K562 (cell line): ENCODE data around the gene EVPL. TPM values are rescaled to one million over a fixed set of nuclear protein-coding genes. Genes with fewer than 3 reads are reported as not detected.
A peak's percentile ranks its signal among the peaks of the same experiment; 100 is the strongest.

ENCODE experiments used
- ELF2 ChIP-seq: fragments of 250-450 bp; sonication (Bioruptor Pico); IDR thresholded peaks from 2 replicates; pipeline ENCODE4 v1.5.0; 2021; ENCODE audit warnings: mild to moderate bottlenecking
- JUNB ChIP-seq: fragments of 450-650 bp; formaldehyde crosslinking; conservative IDR thresholded peaks from 2 replicates; pipeline ENCODE4 v1.4.0; 2020; ENCODE audit warnings: mild to moderate bottlenecking
- PHTF2 ChIP-seq: fragments of 250-450 bp; sonication (Bioruptor Pico); IDR thresholded peaks from 2 replicates; pipeline ENCODE4 v1.5.0; 2021; ENCODE audit warnings: mild to moderate bottlenecking
- PRDM10 ChIP-seq: fragments of 450-650 bp; IDR thresholded peaks from 2 replicates; pipeline ENCODE4 v1.6.1; 2018; ENCODE audit not compliant: partially characterized antibody
- TOE1 ChIP-seq, 2 experiments: fragments of 450-650 bp in 1 of 2; sonication (generic) in 1 of 2; formaldehyde crosslinking in 1 of 2; IDR thresholded peaks; 2 replicates each; pipeline versions ENCODE4 v1.7.1 to v1.8.0; 2016 to 2022; ENCODE audit warnings: borderline replicate concordance in 2 of 2, mild to moderate bottlenecking in 2 of 2, antibody characterized with exemption in 1 of 2, inconsistent platforms in 1 of 2, low read depth in 1 of 2, missing genetic modification reagents in 1 of 2, moderate library complexity in 1 of 2
- XRCC4 ChIP-seq: IDR thresholded peaks from one replicate; pipeline ENCODE4 v1.6.1; 2011; ENCODE audit not compliant: insufficient read depth, insufficient read length; ENCODE audit errors: extremely low read depth
- ZNF253 ChIP-seq: fragments of 250-450 bp; sonication (Bioruptor Pico); conservative IDR thresholded peaks from 2 replicates; pipeline ENCODE4 v1.6.1; 2021; ENCODE audit warnings: mild to moderate bottlenecking
- ZNF347 ChIP-seq: fragments of 450-650 bp; formaldehyde crosslinking; IDR thresholded peaks from 2 replicates; pipeline ENCODE4 v1.4.0; 2020; ENCODE audit warnings: low read depth, mild to moderate bottlenecking, moderate library complexity
- polyA plus RNA-seq, 8 experiments: library from polyadenylated mRNA; depleted of rRNA in 4 of 8; stranded (reverse) in 5 of 8; unstranded in 3 of 8; fragments of >200 nt; fragmentation: Nextera tagmentation in 2 of 8; fragmentation: Illumina TruSeq in 1 of 8; extraction: Ambion mirVana in 2 of 8; extraction: Trizol in 1 of 8; gene quantifications; 2 replicates each; pipeline versions ENCODE4 v1.2.1 to v1.2.3, GENCODE V29; 2011 to 2014; ENCODE audit warnings: inconsistent platforms in 1 of 8, missing spikeins in 1 of 8
- total RNA-seq, 7 experiments: library from RNA; depleted of rRNA in 6 of 7; stranded (reverse); fragments of >200 nt in 6 of 7; fragmentation: Illumina TruSeq in 2 of 7; extraction: Trizol in 2 of 7; gene quantifications; 2 replicates each; pipeline versions ENCODE4 v1.2.1 to v1.2.3, GENCODE V29; 2011 to 2021; ENCODE audit warnings: low replicate concordance in 1 of 7
- TF ChIP-seq, protein P1 (sequence below): fragments of 450-650 bp; IDR thresholded peaks from 2 replicates; pipeline ENCODE4 v1.6.1; 2016; ENCODE audit warnings: low read depth
- TF ChIP-seq, protein P2 (sequence below): fragments of 450-650 bp; IDR thresholded peaks from 2 replicates; pipeline ENCODE4 v1.7.1; 2018; ENCODE audit warnings: mild to moderate bottlenecking, low read depth; ENCODE audit not compliant: partially characterized antibody
- TF ChIP-seq, protein P3 (sequence below): sonication (generic); formaldehyde crosslinking; IDR thresholded peaks from 2 replicates; pipeline ENCODE4 v1.8.1; 2023; ENCODE audit warnings: mild to moderate bottlenecking, missing genetic modification reagents, moderate library complexity

EVPL gene
- total and polyA plus RNA-seq, 9 of the 15 experiments (the other 6 are each of a cell fraction or from before 2014, with no cell fraction given): 0.08 to 0.18 (median 0.16) TPM; not detected in 5

GRCh38 chr17:75979705-75980187 lies 47.4 kb downstream of the EVPL start (continued):
- TF ChIP-seq XRCC4 (no peak), TOE1 (IDR thresholded peaks at IDR 0.05; ENCODE audit: borderline replicate concordance) (no peak), TOE1 (CRISPR knock-in tag; IDR thresholded peaks at IDR 0.05; ENCODE audit: borderline replicate concordance, low read depth) (0 out of 2 replicates have a peak, but pooled peaks have one; percentile 11), PRDM10 (peak; percentile 46), ZNF347 (no peak), PHTF2 (CRISPR knock-in tag) (no peak), ELF2 (CRISPR knock-in tag) (no peak), JUNB (CRISPR knock-in tag) (no peak), ZNF253 (CRISPR knock-in tag) (no peak)
- TF ChIP-seq, protein P1, sequence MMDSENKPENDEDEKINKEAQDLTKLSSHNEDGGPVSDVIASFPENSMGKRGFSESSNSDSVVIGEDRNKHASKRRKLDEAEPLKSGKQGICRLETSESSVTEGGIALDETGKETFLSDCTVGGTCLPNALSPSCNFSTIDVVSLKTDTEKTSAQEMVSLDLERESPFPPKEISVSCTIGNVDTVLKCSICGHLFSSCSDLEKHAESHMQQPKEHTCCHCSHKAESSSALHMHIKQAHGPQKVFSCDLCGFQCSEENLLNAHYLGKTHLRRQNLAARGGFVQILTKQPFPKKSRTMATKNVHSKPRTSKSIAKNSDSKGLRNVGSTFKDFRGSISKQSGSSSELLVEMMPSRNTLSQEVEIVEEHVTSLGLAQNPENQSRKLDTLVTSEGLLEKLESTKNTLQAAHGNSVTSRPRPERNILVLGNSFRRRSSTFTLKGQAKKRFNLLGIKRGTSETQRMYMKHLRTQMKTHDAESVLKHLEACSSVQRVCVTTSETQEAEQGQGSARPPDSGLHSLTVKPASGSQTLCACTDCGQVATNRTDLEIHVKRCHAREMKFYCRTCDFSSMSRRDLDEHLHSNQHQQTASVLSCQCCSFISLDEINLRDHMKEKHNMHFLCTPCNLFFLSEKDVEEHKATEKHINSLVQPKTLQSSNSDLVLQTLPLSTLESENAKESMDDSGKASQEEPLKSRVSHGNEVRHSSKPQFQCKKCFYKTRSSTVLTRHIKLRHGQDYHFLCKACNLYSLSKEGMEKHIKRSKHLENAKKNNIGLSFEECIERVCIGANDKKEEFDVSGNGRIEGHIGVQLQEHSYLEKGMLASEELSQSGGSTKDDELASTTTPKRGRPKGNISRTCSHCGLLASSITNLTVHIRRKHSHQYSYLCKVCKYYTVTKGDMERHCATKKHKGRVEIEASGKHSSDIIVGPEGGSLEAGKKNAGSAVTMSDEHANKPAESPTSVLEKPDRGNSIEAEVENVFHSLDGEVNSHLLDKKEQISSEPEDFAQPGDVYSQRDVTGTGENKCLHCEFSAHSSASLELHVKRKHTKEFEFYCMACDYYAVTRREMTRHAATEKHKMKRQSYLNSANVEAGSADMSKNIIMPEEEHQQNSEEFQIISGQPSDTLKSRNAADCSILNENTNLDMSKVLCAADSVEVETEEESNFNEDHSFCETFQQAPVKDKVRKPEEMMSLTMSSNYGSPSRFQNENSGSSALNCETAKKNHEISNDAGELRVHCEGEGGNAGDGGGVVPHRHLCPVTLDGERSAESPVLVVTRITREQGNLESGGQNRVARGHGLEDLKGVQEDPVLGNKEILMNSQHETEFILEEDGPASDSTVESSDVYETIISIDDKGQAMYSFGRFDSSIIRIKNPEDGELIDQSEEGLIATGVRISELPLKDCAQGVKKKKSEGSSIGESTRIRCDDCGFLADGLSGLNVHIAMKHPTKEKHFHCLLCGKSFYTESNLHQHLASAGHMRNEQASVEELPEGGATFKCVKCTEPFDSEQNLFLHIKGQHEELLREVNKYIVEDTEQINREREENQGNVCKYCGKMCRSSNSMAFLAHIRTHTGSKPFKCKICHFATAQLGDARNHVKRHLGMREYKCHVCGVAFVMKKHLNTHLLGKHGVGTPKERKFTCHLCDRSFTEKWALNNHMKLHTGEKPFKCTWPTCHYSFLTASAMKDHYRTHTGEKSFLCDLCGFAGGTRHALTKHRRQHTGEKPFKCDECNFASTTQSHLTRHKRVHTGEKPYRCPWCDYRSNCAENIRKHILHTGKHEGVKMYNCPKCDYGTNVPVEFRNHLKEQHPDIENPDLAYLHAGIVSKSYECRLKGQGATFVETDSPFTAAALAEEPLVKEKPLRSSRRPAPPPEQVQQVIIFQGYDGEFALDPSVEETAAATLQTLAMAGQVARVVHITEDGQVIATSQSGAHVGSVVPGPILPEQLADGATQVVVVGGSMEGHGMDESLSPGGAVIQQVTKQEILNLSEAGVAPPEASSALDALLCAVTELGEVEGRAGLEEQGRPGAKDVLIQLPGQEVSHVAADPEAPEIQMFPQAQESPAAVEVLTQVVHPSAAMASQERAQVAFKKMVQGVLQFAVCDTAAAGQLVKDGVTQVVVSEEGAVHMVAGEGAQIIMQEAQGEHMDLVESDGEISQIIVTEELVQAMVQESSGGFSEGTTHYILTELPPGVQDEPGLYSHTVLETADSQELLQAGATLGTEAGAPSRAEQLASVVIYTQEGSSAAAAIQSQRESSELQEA: no peak
- TF ChIP-seq, protein P2, sequence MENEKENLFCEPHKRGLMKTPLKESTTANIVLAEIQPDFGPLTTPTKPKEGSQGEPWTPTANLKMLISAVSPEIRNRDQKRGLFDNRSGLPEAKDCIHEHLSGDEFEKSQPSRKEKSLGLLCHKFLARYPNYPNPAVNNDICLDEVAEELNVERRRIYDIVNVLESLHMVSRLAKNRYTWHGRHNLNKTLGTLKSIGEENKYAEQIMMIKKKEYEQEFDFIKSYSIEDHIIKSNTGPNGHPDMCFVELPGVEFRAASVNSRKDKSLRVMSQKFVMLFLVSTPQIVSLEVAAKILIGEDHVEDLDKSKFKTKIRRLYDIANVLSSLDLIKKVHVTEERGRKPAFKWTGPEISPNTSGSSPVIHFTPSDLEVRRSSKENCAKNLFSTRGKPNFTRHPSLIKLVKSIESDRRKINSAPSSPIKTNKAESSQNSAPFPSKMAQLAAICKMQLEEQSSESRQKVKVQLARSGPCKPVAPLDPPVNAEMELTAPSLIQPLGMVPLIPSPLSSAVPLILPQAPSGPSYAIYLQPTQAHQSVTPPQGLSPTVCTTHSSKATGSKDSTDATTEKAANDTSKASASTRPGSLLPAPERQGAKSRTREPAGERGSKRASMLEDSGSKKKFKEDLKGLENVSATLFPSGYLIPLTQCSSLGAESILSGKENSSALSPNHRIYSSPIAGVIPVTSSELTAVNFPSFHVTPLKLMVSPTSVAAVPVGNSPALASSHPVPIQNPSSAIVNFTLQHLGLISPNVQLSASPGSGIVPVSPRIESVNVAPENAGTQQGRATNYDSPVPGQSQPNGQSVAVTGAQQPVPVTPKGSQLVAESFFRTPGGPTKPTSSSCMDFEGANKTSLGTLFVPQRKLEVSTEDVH: no peak
- TF ChIP-seq, protein P3, sequence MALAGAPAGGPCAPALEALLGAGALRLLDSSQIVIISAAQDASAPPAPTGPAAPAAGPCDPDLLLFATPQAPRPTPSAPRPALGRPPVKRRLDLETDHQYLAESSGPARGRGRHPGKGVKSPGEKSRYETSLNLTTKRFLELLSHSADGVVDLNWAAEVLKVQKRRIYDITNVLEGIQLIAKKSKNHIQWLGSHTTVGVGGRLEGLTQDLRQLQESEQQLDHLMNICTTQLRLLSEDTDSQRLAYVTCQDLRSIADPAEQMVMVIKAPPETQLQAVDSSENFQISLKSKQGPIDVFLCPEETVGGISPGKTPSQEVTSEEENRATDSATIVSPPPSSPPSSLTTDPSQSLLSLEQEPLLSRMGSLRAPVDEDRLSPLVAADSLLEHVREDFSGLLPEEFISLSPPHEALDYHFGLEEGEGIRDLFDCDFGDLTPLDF (CRISPR knock-in tag): no peak
